Astrocyte of the spinal cord (primary cell): ENCODE measurements around the gene SRSF6.

ENCODE experiments used
- DNase-seq: peaks from one replicate; pipeline ENCODE4 v3.0.0; 2011; ENCODE audit warnings: low read depth, low spot score
- H3K4me3 ChIP-seq: 2 replicates; pipeline ENCODE4 v1.5.1; 2011; ENCODE audit warnings: low read depth, mild to moderate bottlenecking, low read length, moderate library complexity
- CTCF ChIP-seq: IDR thresholded peaks from 2 replicates; pipeline ENCODE4 v1.5.1; 2012; ENCODE audit warnings: low read depth, mild to moderate bottlenecking, low read length, inconsistent platforms
- in situ Hi-C: cut with HindIII; loops from 2 replicates; pipeline ENCODE4 v1.10.0; 2017; ENCODE audit warnings: low sequenced_read_pairs

Gene SRSF6

GRCh38 chr20:43511879-43512278, 54.2 kb downstream of the SRSF6 start:
- H3K4me3 ChIP-seq, result no peak overlapping the region
- no peak for TF ChIP-seq CTCF
- no peak for DNase-seq
- in situ Hi-C loops, result no loop called here

- no peak for TF ChIP-seq CTCF
- in situ Hi-C loops, result no loop called here
- DNase-seq, result no peak
- H3K4me3 ChIP-seq, result peak overlapping the region; percentile 48
Observed at GRCh38 chr20:43513372-43513930, 55.8 kb downstream of the SRSF6 start.
